ENCODE measurements around the gene HMGB3. TPM values are rescaled to one million over a fixed set of nuclear protein-coding genes. Genes with fewer than 3 reads are reported as not detected.

Gene HMGB3
- total RNA-seq, 1 donor from 2014 or later, result 103 TPM

DNA sequence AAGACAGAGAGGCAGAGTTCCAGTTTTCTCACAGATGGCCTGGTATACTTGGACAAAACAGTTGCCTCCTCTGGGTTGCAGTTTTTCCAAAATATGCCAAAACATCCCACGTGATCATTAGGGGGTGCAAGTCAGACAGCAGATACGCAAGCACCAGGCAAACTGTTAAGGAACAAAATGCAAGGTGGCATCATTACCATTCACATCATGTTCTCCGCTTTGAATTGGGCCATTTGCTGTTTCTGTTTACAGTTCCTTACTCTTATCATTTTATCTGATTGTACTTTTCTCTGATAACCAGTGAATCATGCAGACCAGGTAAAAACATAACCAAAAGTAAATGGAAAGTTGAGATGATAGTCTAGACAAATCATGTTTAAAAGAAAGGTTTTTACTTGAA lies 16.4 kb upstream of the HMGB3 start:
- TF ChIP-seq, protein P1, sequence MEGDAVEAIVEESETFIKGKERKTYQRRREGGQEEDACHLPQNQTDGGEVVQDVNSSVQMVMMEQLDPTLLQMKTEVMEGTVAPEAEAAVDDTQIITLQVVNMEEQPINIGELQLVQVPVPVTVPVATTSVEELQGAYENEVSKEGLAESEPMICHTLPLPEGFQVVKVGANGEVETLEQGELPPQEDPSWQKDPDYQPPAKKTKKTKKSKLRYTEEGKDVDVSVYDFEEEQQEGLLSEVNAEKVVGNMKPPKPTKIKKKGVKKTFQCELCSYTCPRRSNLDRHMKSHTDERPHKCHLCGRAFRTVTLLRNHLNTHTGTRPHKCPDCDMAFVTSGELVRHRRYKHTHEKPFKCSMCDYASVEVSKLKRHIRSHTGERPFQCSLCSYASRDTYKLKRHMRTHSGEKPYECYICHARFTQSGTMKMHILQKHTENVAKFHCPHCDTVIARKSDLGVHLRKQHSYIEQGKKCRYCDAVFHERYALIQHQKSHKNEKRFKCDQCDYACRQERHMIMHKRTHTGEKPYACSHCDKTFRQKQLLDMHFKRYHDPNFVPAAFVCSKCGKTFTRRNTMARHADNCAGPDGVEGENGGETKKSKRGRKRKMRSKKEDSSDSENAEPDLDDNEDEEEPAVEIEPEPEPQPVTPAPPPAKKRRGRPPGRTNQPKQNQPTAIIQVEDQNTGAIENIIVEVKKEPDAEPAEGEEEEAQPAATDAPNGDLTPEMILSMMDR (IDR thresholded peaks at IDR 0.05; ENCODE audit: unreplicated experiment), result no peak
- no peak overlapping the region for H3K27ac Mint-ChIP-seq
- peaks cover 11% of the 10 kb centered on the region for H3K9me3 Mint-ChIP-seq
- H3K4me1 Mint-ChIP-seq, result no peaks in the 10 kb centered on the region
- H3K4me3 Mint-ChIP-seq, result no peak overlapping the region
- H3K36me3 Mint-ChIP-seq, result no peaks in the 10 kb centered on the region
- no peaks in the 10 kb centered on the region for H3K27me3 Mint-ChIP-seq (ENCODE audit: low read depth)
- DNase-seq (ENCODE audit: low spot score in 2 of 2, unreplicated experiment in 2 of 2), result no peak

DNA sequence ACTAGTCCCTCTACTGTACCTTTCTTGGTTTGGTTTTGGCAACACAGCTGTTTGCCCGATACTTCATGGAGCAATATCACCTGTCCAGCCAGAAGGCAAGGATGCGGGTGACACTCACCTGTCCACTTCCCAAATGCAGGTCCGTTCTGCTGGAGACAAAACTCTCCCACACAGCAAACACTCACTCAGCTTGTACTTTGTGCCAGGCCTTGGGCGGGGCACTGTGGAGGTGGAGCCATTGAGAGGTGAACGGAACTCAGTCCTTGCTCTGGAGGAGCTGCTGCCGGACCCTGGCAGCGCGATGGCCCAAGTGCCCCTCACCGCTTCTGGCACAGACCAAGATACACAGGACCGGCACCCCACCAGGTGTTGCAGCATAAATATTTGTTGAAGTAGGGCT lies 15.3 kb upstream of the HMGB3 start:
- H3K4me3 Mint-ChIP-seq, result no peak overlapping the region
- peaks cover 16% of the 10 kb centered on the region for H3K9me3 Mint-ChIP-seq
- H3K27me3 Mint-ChIP-seq (ENCODE audit: low read depth), result no peaks in the 10 kb centered on the region
- no peaks in the 10 kb centered on the region for H3K36me3 Mint-ChIP-seq
- no peak for DNase-seq (ENCODE audit: low spot score in 2 of 2, unreplicated experiment in 2 of 2)
- TF ChIP-seq, protein P1 (IDR thresholded peaks at IDR 0.05; ENCODE audit: unreplicated experiment), result no peak
- H3K4me1 Mint-ChIP-seq, result no peaks in the 10 kb centered on the region
- no peak overlapping the region for H3K27ac Mint-ChIP-seq

DNA sequence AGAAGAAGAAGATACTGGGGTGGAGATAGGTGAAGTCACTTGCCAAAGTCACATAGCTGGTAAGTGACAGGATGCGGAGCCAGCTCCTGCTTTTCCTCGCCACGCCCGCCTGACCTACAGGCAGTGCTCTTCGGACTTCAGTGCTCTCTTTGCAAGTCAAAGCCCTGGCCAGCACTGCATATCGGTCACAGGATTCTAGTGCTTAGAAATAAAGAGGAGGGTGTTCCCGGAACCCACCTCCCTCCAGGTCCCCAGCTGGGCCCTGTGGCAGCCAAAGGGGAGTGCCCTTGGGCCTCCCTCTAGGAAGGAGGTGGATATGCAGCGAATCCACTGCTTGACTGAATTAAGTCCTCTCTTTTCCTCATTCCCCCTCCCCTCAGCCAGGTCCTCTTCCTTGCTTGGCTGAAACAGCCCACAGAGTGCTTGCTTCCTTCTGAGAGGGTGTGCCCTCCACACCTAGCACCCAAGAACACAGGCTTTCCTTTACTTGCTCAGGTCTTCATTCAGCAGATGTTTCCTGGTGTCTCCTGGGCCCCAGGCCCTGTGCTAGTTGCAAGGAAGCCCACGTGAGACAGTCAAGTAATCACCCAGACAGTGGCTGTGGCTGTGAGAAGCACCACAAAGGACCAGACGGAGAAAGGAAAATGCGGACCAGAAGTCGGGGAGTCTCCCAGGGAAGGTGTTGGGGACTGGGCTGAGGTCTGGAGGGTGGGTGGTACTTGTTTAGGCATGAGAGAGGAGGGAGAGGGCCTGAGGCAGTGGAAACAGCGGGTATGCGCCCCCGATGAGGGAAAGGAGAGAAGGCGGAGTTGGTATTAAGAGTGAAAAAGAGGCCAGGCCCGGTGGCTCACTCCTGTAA lies 14.0 kb upstream of the HMGB3 start:
- DNase-seq (ENCODE audit: low spot score in 2 of 2, unreplicated experiment in 2 of 2), result no peak
- Mint-ChIP-seq H3K27ac (no peak overlapping the region), H3K4me3 (no peak overlapping the region), H3K27me3 (ENCODE audit: low read depth) (no peaks in the 10 kb centered on the region), H3K36me3 (no peaks in the 10 kb centered on the region), H3K9me3 (peaks cover 19% of the 10 kb centered on the region), H3K4me1 (no peaks in the 10 kb centered on the region)
- TF ChIP-seq, protein P1 (IDR thresholded peaks at IDR 0.05; ENCODE audit: unreplicated experiment), result no peak

DNA sequence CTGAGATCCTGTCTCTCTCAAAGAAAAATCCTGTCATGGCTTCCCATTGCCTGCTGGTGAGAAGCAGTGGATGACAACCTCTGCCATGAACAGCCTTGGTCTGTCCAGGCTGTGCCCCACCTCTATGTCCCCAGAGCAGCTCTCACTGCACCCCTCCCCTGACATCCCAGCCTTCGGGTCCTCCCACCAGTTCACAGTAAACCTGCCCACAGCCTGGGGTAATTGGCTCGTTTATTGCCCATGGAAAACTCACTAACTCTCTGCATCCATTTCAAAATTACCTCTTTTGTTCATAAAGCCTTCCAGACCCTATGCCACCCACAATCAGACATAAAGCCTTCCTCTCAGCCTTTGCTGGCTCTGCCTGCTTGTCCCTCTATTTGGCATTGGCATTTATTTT lies 10.7 kb upstream of the HMGB3 start:
- H3K27ac Mint-ChIP-seq, result no peak overlapping the region
- no peaks in the 10 kb centered on the region for H3K4me1 Mint-ChIP-seq
- no peaks in the 10 kb centered on the region for H3K27me3 Mint-ChIP-seq (ENCODE audit: low read depth)
- peaks cover 16% of the 10 kb centered on the region for H3K9me3 Mint-ChIP-seq
- H3K4me3 Mint-ChIP-seq, result no peak overlapping the region
- DNase-seq (ENCODE audit: low spot score in 2 of 2, unreplicated experiment in 2 of 2), result no peak
- TF ChIP-seq, protein P1 (IDR thresholded peaks at IDR 0.05; ENCODE audit: unreplicated experiment), result no peak
- no peaks in the 10 kb centered on the region for H3K36me3 Mint-ChIP-seq

DNA sequence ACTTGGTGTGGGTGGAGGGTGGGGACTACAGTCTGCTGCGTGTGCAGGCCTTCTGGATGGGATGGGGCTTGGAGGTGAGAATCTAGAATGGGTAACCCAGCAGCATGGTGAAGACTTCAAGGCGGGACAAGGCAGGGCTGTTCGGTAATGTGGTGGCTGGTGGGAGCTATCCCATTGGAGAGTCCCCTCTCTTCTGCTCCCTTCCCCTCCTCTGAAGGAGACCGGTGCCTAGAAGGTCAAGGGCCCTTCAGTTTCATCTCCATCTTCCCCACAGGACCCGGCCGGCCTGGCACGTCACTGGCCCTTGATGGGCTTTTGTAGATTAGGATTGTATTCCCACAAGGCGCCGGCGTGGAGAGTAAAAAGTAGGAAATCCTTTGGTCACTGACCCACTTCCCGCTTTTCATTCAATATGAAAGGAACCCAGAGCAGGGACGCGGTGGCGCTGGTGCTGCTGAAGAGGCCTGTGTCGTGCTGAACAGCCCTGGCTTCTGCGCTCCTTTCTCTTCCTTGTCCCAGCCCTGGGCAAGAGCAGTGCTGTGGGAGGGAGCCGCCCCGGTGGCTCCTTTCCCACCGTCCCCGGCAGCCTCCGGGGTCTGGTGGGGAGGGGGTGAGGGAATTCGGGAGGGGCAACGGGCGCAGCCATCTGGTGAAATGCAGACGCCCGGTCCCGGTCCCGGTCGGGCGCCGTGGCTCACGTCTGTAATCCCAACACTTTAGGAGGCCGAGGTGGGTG lies 7.3 kb upstream of the HMGB3 start:
- Mint-ChIP-seq H3K36me3 (no peaks in the 10 kb centered on the region), H3K4me1 (no peaks in the 10 kb centered on the region), H3K4me3 (no peak overlapping the region), H3K9me3 (peaks cover 22% of the 10 kb centered on the region), H3K27ac (no peak overlapping the region), H3K27me3 (ENCODE audit: low read depth) (no peaks in the 10 kb centered on the region)
- DNase-seq (ENCODE audit: low spot score in 2 of 2, unreplicated experiment in 2 of 2), result no peak
- TF ChIP-seq, protein P1 (IDR thresholded peaks at IDR 0.05; ENCODE audit: unreplicated experiment), result no peak
